ENCODE measurements around the gene RABEP2.

RABEP2 gene

GRCh38 chr16:28867241-28867640 lies 57.8 kb downstream of the RABEP2 start:
- no peak overlapping the region for H3K27ac ChIP-seq (replicated peaks)
- no peak for DNase-seq (ENCODE audit: low read depth in 1 of 2, low spot score in 1 of 2)
- no peaks in the 10 kb centered on the region for H3K27me3 ChIP-seq (ENCODE audit: insufficient read depth, poor library complexity, severe bottlenecking)
- no peak for TF ChIP-seq POLR2AphosphoS5 (IDR thresholded peaks at IDR 0.05; ENCODE audit: low read depth)
- TF ChIP-seq, protein P1, sequence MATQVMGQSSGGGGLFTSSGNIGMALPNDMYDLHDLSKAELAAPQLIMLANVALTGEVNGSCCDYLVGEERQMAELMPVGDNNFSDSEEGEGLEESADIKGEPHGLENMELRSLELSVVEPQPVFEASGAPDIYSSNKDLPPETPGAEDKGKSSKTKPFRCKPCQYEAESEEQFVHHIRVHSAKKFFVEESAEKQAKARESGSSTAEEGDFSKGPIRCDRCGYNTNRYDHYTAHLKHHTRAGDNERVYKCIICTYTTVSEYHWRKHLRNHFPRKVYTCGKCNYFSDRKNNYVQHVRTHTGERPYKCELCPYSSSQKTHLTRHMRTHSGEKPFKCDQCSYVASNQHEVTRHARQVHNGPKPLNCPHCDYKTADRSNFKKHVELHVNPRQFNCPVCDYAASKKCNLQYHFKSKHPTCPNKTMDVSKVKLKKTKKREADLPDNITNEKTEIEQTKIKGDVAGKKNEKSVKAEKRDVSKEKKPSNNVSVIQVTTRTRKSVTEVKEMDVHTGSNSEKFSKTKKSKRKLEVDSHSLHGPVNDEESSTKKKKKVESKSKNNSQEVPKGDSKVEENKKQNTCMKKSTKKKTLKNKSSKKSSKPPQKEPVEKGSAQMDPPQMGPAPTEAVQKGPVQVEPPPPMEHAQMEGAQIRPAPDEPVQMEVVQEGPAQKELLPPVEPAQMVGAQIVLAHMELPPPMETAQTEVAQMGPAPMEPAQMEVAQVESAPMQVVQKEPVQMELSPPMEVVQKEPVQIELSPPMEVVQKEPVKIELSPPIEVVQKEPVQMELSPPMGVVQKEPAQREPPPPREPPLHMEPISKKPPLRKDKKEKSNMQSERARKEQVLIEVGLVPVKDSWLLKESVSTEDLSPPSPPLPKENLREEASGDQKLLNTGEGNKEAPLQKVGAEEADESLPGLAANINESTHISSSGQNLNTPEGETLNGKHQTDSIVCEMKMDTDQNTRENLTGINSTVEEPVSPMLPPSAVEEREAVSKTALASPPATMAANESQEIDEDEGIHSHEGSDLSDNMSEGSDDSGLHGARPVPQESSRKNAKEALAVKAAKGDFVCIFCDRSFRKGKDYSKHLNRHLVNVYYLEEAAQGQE (IDR thresholded peaks at IDR 0.05; ENCODE audit: insufficient replicate concordance, low read depth), result no peak
- TF ChIP-seq SPI1 (IDR thresholded peaks at IDR 0.05; ENCODE audit: borderline replicate concordance, low read depth), result no peak
- no peak for TF ChIP-seq CTCF (IDR thresholded peaks at IDR 0.05; ENCODE audit: insufficient read depth, low read length)
- no peak for TF ChIP-seq GABPA (IDR thresholded peaks at IDR 0.05; ENCODE audit: low read depth)
- H3K4me3 ChIP-seq (replicated peaks; ENCODE audit: insufficient read depth, low read length), result no peak overlapping the region

DNA sequence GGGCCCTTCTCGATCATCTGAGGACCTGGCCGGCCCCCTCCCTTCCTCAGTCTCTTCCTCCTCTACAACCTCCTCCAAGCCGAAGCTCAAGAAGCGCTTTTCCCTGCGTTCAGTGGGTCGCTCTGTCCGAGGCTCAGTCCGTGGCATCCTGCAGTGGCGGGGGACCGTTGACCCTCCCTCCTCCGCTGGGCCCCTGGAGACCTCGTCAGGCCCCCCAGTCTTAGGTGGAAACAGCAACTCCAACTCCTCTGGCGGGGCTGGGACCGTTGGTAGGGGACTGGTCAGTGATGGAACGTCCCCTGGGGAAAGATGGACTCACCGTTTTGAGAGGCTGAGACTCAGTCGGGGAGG lies 58.6 kb downstream of the RABEP2 start:
- TF ChIP-seq SPI1 (IDR thresholded peaks at IDR 0.05; ENCODE audit: borderline replicate concordance, low read depth) (no peak), POLR2AphosphoS5 (IDR thresholded peaks at IDR 0.05; ENCODE audit: low read depth) (no peak), GABPA (IDR thresholded peaks at IDR 0.05; ENCODE audit: low read depth) (no peak), CTCF (IDR thresholded peaks at IDR 0.05; ENCODE audit: insufficient read depth, low read length) (no peak)
- TF ChIP-seq, protein P1 (IDR thresholded peaks at IDR 0.05; ENCODE audit: insufficient replicate concordance, low read depth), result no peak
- DNase-seq (ENCODE audit: low read depth in 1 of 2, low spot score in 1 of 2), result no peak
- no peaks in the 10 kb centered on the region for H3K27me3 ChIP-seq (ENCODE audit: insufficient read depth, poor library complexity, severe bottlenecking)
- no peak overlapping the region for H3K27ac ChIP-seq (replicated peaks)
- no peak overlapping the region for H3K4me3 ChIP-seq (replicated peaks; ENCODE audit: insufficient read depth, low read length)

- TF ChIP-seq, protein P1 (IDR thresholded peaks at IDR 0.05; ENCODE audit: insufficient replicate concordance, low read depth), result no peak
- no peak for TF ChIP-seq SPI1 (IDR thresholded peaks at IDR 0.05; ENCODE audit: borderline replicate concordance, low read depth)
- TF ChIP-seq POLR2AphosphoS5 (IDR thresholded peaks at IDR 0.05; ENCODE audit: low read depth), result no peak
- Histone ChIP-seq H3K4me3 (replicated peaks; ENCODE audit: insufficient read depth, low read length) (no peak overlapping the region), H3K27me3 (ENCODE audit: insufficient read depth, poor library complexity, severe bottlenecking) (no peaks in the 10 kb centered on the region), H3K27ac (replicated peaks) (no peak overlapping the region)
- no peak for DNase-seq (ENCODE audit: low read depth in 1 of 2, low spot score in 1 of 2)
These were observed 59.1 kb downstream of the RABEP2 start for GRCh38 chr16:28865722-28866453.

Measured in HL-60 (cell line).